Measurements from ENCODE around the gene SH3GL3. TPM values are rescaled to one million over a fixed set of nuclear protein-coding genes. Genes with fewer than 3 reads are reported as not detected.

SH3GL3 gene
- total RNA-seq, 1 donor from 2014 or later, result 2.8 TPM

GRCh38 chr15:83471307-83471866 is 24.2 kb downstream of the SH3GL3 start:
- no peak for DNase-seq
- H3K27me3 Mint-ChIP-seq (ENCODE audit: unreplicated experiment), result no peaks in the 10 kb centered on the region
- H3K27ac Mint-ChIP-seq (ENCODE audit: unreplicated experiment), result no peak overlapping the region
- H3K36me3 Mint-ChIP-seq (ENCODE audit: unreplicated experiment), result no peaks in the 10 kb centered on the region
- no peaks in the 10 kb centered on the region for H3K4me1 Mint-ChIP-seq (ENCODE audit: low read depth, unreplicated experiment)
- no peak overlapping the region for H3K4me3 Mint-ChIP-seq (ENCODE audit: unreplicated experiment)
- no peak for TF ChIP-seq CTCF (IDR thresholded peaks at IDR 0.05; ENCODE audit: partially characterized antibody, unreplicated experiment)
- H3K9me3 Mint-ChIP-seq (ENCODE audit: unreplicated experiment), result no peaks in the 10 kb centered on the region

- H3K4me1 Mint-ChIP-seq (ENCODE audit: low read depth, unreplicated experiment), result no peaks in the 10 kb centered on the region
- no peak for TF ChIP-seq CTCF (IDR thresholded peaks at IDR 0.05; ENCODE audit: partially characterized antibody, unreplicated experiment)
- no peak overlapping the region for H3K27ac Mint-ChIP-seq (ENCODE audit: unreplicated experiment)
- H3K9me3 Mint-ChIP-seq (ENCODE audit: unreplicated experiment), result no peaks in the 10 kb centered on the region
- no peaks in the 10 kb centered on the region for H3K36me3 Mint-ChIP-seq (ENCODE audit: unreplicated experiment)
- H3K27me3 Mint-ChIP-seq (ENCODE audit: unreplicated experiment), result no peaks in the 10 kb centered on the region
- H3K4me3 Mint-ChIP-seq (ENCODE audit: unreplicated experiment), result no peak overlapping the region
- DNase-seq, result no peak
Observed at GRCh38 chr15:83472151-83472550, 25.0 kb downstream of the SH3GL3 start.

GRCh38 chr15:83472797-83473196 is 25.7 kb downstream of the SH3GL3 start:
- Mint-ChIP-seq H3K27ac (ENCODE audit: unreplicated experiment) (no peak overlapping the region), H3K36me3 (ENCODE audit: unreplicated experiment) (no peaks in the 10 kb centered on the region), H3K4me3 (ENCODE audit: unreplicated experiment) (no peak overlapping the region), H3K4me1 (ENCODE audit: low read depth, unreplicated experiment) (no peaks in the 10 kb centered on the region), H3K9me3 (ENCODE audit: unreplicated experiment) (no peaks in the 10 kb centered on the region), H3K27me3 (ENCODE audit: unreplicated experiment) (no peaks in the 10 kb centered on the region)
- no peak for TF ChIP-seq CTCF (IDR thresholded peaks at IDR 0.05; ENCODE audit: partially characterized antibody, unreplicated experiment)
- no peak for DNase-seq

- no peaks in the 10 kb centered on the region for H3K9me3 Mint-ChIP-seq (ENCODE audit: unreplicated experiment)
- no peak overlapping the region for H3K27ac Mint-ChIP-seq (ENCODE audit: unreplicated experiment)
- no peak overlapping the region for H3K4me3 Mint-ChIP-seq (ENCODE audit: unreplicated experiment)
- H3K36me3 Mint-ChIP-seq (ENCODE audit: unreplicated experiment), result no peaks in the 10 kb centered on the region
- H3K4me1 Mint-ChIP-seq (ENCODE audit: low read depth, unreplicated experiment), result no peaks in the 10 kb centered on the region
- no peaks in the 10 kb centered on the region for H3K27me3 Mint-ChIP-seq (ENCODE audit: unreplicated experiment)
- no peak for DNase-seq
- no peak for TF ChIP-seq CTCF (IDR thresholded peaks at IDR 0.05; ENCODE audit: partially characterized antibody, unreplicated experiment)
Observed at GRCh38 chr15:83474578-83474977, 27.4 kb downstream of the SH3GL3 start.

GRCh38 chr15:83475551-83475950 is 28.4 kb downstream of the SH3GL3 start:
- Mint-ChIP-seq H3K27me3 (ENCODE audit: unreplicated experiment) (no peaks in the 10 kb centered on the region), H3K36me3 (ENCODE audit: unreplicated experiment) (no peaks in the 10 kb centered on the region), H3K4me3 (ENCODE audit: unreplicated experiment) (no peak overlapping the region), H3K27ac (ENCODE audit: unreplicated experiment) (no peak overlapping the region), H3K9me3 (ENCODE audit: unreplicated experiment) (no peaks in the 10 kb centered on the region), H3K4me1 (ENCODE audit: low read depth, unreplicated experiment) (no peaks in the 10 kb centered on the region)
- no peak for DNase-seq
- TF ChIP-seq CTCF (IDR thresholded peaks at IDR 0.05; ENCODE audit: partially characterized antibody, unreplicated experiment), result no peak

Measured in glutamatergic neuron (in vitro differentiated cells).